Midbrain (tissue), 1 donor: ENCODE measurements around the gene CCDC177.

Experiments used
- DNase-seq: peaks from one replicate; lab custom pipeline; 2025; lab: John Stamatoyannopoulos, UW

Gene CCDC177

DNA sequence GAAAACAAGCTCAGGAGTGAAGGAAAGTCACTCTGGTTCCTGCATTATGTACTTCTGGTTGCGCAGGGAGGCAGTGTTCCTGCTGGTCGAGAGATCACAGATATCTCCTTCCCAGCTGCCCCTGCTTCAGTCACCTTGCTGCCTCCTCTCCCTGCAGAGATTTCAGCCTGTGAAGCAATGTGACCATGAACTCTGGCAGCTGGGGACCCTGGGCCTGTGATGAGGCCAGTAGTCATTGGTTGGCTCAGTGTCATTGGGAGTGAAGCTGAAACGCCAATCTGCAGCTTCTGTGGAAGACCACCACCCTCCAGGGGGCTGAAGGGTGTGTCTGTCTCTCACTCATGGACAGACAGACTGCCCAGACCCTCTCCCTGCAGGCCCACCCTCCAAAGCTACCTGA is 45.1 kb downstream of the CCDC177 start:
- DNase-seq: no peak

- DNase-seq: no peak
Measured at GRCh38 chr14:69528930-69529329, 45.7 kb downstream of the CCDC177 start.

- DNase-seq: no peak
Measured at GRCh38 chr14:69528143-69528542, 46.5 kb downstream of the CCDC177 start.

DNA sequence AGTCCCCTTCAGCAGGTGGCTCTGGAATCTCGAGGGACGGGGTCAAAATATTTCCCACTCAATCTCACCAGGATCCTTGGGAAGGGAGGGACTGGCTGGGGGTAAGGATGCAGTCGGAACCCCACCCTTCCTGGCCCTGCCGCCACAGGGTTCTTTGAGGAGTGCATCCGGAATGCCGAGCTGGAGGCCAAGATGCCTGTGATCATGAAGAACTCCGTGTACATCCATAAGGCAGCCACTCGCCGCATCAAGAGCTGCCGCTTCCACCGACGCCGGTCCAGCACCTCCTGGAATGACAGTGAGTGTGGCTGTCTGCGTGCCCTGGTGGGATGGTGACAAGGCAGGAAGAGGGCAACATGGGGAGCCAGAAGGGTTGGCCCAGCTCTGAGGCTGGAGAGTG is 47.0 kb downstream of the CCDC177 start:
- DNase-seq: no peak

GRCh38 chr14:69525896-69526295 is 48.8 kb downstream of the CCDC177 start:
- no peak for DNase-seq

DNA sequence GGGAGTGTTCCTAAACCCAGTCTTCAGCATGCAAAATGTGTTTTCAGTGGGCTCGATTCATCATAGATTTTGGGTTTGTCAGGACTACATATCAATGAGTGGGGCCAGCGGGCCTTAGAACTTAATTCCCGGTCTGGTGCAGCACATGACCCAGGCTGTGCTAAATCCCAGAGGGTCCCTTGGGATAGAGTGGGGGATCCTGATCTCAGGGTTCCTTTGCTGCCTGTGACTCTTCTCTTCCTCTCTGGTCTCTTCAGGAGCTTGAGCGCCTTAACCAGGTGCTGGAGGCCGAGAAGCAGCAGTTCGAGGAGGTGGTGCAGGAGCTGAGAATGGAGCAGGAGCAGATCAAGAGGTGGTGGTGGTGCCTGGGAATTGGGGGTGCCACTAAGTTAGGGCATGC is 52.6 kb downstream of the CCDC177 start:
- DNase-seq: no peak
